Mucosa of descending colon (tissue), 3 donors: Measurements from ENCODE around the gene NOSIP. TPM values are rescaled to one million over a fixed set of nuclear protein-coding genes. Genes with fewer than 3 reads are reported as not detected.

Experiments used
- ATAC-seq: fragments of 200-7000 bp; cut with Tn5 transposase; one replicate; pipeline ENCODE4 v1.9.1; 2020; ENCODE audit warnings: mild to moderate bottlenecking, moderate library complexity
- DNase-seq, 3 donors: peaks; one replicate each; pipeline ENCODE4 v3.0.0-alpha.2; 2020
- H3K36me3 ChIP-seq: fragments of 200-600 bp; one replicate; pipeline ENCODE4 v1.8.0; 2021; ENCODE audit warnings: low read depth, mild to moderate bottlenecking
- H3K4me1 ChIP-seq: fragments of 200-600 bp; one replicate; pipeline ENCODE4 v1.8.0; 2021; ENCODE audit warnings: low read depth, mild to moderate bottlenecking
- H3K4me3 ChIP-seq: fragments of 200-600 bp; one replicate; pipeline ENCODE4 v1.8.0; 2021; ENCODE audit warnings: mild to moderate bottlenecking
- H3K9me3 ChIP-seq: fragments of 200-600 bp; one replicate; pipeline ENCODE4 v1.8.0; 2021; ENCODE audit warnings: mild to moderate bottlenecking
- CTCF ChIP-seq: fragments of 200-600 bp; IDR thresholded peaks from one replicate; pipeline ENCODE4 v1.8.0; 2022; ENCODE audit warnings: antibody characterized with exemption, mild to moderate bottlenecking
- intact Hi-C, 2 donors: fragments of 100-400 bp; cut with DNase I in 1 of 2; cut with micrococcal nuclease in 1 of 2; formaldehyde crosslinking; loops; one replicate each; pipeline versions ENCODE4 v1.11.0 to v1.11.1; 2022; cut with DNase I, micrococcal nuclease
- total RNA-seq, 3 donors: library from RNA; stranded (reverse); fragmentation: NEBNext Ultra II Directional in 2 of 3; extraction: Animal tissue kit (Norgen Biotek cat#: 25700) in 2 of 3; gene quantifications; one replicate each; pipeline versions ENCODE4 v1.2.1 to v1.2.4, GENCODE V29; 2021 to 2023
- donor health status: DM: no; HTN: no; CAD: no; lungs with moderate emphysema.
- donor health status: DM: no; HTN: no; CAD: no.
- donor health status: DM: no; HTN: yes; CAD: no.

NOSIP gene
- total RNA-seq, 3 donors from 2014 or later: 59.2 to 72.5 (median 66.3) TPM

DNA sequence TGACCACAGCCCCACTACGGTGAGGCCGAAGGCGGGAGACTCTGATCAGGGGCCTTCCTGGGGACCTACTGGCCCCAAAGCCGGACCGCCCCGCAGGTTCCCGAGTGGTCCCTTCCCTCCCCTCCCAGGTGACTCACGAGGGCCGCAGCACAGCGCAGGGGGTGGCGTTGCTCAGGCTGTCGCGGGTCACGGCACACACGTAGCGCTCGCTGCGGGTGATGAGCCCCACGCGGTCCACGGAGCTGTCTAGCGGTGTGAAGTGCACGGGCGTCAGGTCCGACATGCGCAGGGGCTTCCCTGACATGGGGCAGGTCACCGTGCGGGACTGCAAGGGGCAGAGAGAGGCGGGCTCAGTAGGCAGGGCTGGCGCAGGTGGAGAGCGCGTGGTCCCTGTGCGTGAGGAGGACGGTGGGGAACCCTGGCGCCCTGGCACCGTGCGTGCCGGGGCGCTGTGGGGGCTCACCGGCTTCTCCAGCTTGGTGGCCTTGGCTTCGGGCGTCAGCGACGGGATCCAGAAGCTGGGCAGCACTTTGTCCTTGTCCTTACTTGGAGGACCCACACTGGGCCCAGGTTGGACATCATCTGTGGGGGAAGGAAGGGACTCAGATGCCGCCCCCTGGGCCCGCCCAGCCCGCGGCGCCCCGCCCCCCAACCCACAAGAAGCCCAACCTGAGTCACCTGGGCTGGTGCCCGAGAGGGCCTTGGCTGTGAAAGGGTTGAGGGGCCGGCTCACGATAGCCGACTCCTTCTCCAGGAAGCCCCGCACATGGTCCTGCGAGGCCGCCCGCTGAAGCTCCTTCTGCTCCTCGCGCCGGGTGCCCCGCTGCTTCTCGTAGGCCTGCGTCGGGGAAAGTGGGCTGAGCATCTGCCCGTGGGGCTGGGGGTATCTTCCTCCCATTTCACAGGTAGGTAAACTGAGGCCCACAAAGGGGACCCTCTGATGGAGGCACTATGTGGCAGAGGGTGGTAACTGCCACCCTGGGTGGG, 23.7 kb downstream of the NOSIP start:
- H3K36me3 ChIP-seq: no peaks in the 10 kb centered on the region
- peak in 2 of 3 donors; percentile 54 to 68 for DNase-seq
- no peak for ATAC-seq
- H3K4me1 ChIP-seq: peaks cover 63% of the 10 kb centered on the region
- H3K4me3 ChIP-seq: no peak overlapping the region
- TF ChIP-seq CTCF: no peak
- intact Hi-C loops: no loop called here
- H3K9me3 ChIP-seq: no peaks in the 10 kb centered on the region

- DNase-seq: peak; percentile 85 to 91 (median 87)
- Histone ChIP-seq H3K9me3 (no peaks in the 10 kb centered on the region), H3K4me3 (no peak overlapping the region), H3K4me1 (peaks cover 62% of the 10 kb centered on the region), H3K36me3 (no peaks in the 10 kb centered on the region)
- TF ChIP-seq CTCF: no peak
- ATAC-seq: peak; percentile 65
- intact Hi-C loops: no loop called here
Measured at GRCh38 chr19:49555600-49556411, 24.6 kb downstream of the NOSIP start.

DNA sequence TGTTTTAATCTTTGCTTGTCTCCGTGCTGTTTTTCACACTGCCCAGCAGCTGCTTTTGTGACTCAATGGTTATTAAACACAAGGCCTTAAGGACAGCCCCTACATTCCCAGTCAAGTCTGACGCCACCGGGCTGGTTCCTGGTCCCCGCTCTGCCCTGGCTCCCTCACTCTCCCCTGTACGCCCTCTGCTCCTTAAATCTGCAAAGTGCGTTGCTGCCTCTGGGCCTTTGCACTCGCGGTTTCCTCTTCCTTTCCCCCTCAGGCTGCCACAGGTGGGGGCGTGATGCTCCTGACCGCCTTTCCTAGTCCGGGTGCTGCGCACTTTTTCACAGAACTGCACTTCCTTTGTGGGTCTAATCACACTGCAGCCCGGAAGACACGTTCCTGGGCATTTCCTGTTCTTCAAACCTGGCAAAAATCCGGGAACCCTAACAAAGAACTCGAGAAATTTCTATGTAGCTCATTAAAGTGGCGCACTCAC, 25.6 kb downstream of the NOSIP start:
- intact Hi-C loops: no loop called here
- peaks cover 52% of the 10 kb centered on the region for H3K4me1 ChIP-seq
- DNase-seq (peak; percentile 55 to 74 (median 64)), ATAC-seq (peak; percentile 16)
- no peak overlapping the region for H3K4me3 ChIP-seq
- TF ChIP-seq CTCF: no peak
- H3K36me3 ChIP-seq: no peaks in the 10 kb centered on the region
- no peaks in the 10 kb centered on the region for H3K9me3 ChIP-seq

DNA sequence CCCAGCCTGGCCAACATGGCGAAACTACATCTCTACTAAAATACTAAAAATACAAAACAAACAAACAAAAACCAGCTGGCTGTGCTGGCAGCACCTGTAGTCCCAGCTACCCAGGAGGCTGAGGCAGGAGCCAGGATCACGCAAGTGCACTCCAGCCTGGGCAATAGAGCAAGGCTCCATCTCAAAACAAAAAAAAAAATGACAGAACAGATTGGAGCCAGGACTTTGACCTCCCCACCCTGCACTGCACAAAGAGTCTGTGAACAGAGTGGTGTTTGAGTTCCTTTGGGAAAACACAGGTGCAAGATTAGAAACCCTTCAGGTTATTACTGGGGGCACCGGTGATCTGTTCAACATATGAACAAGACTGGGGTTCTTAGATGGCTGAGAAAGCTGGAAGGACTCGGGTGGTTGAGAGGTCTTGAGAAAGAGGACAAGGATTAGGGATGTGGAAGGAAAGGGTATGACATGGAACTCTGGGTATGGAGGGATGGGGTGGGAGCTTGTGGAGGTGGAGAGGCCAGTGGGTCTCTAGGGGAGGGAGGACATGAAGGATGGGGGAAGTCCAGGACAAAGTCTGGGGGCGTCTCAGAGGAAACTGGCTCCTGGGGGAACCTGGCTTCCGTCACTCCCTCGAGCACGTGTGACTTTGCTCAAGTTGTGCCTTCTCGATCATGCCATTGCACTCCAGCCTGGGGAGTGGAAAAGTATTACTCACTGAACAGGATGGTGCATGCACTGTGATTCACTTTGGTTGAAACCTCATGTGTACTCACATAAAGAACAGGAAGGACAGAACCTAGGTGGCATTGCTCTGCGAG, 26.7 kb downstream of the NOSIP start:
- intact Hi-C loops: no loop called here
- DNase-seq: peak; percentile 66 to 81 (median 71)
- H3K9me3 ChIP-seq: no peaks in the 10 kb centered on the region
- no peak overlapping the region for H3K4me3 ChIP-seq
- H3K4me1 ChIP-seq: peaks cover 48% of the 10 kb centered on the region
- TF ChIP-seq CTCF: no peak
- peak; percentile 70 for ATAC-seq
- no peaks in the 10 kb centered on the region for H3K36me3 ChIP-seq

DNA sequence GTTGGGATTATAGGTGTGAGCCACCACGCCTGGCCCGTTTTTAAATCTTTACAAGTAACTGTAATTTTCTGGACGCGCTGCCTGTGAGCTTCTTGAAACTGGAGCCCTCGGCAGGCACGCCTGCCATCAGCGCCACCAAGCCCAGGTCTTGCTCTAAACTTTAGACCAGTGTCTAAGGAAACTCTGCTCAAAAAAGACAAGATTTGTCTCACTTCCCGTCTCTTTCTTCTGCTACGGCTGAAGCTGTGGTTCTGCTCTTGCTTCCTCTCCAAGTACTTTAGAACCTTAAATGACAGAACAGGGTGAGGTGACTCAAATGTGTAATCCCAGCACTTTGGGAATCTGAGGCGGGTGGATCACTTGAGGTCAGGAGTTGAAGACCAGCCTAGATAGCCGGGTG, 27.6 kb downstream of the NOSIP start:
- Histone ChIP-seq H3K9me3 (no peaks in the 10 kb centered on the region), H3K36me3 (no peaks in the 10 kb centered on the region), H3K4me1 (peaks cover 54% of the 10 kb centered on the region), H3K4me3 (no peak overlapping the region)
- ATAC-seq: peak; percentile 11
- DNase-seq: peak in 2 of 3 donors; percentile 49 to 54
- intact Hi-C loops: no loop called here
- no peak for TF ChIP-seq CTCF
